ENCODE data around the gene PAQR5.
A peak's percentile ranks its signal among the peaks of the same experiment; 100 is the strongest.
"Not testable (repeated sequence)": the region's sequence is repeated elsewhere in the genome, so short reads cannot be mapped to it uniquely, and the experiment has no call there.

Gene PAQR5

DNA sequence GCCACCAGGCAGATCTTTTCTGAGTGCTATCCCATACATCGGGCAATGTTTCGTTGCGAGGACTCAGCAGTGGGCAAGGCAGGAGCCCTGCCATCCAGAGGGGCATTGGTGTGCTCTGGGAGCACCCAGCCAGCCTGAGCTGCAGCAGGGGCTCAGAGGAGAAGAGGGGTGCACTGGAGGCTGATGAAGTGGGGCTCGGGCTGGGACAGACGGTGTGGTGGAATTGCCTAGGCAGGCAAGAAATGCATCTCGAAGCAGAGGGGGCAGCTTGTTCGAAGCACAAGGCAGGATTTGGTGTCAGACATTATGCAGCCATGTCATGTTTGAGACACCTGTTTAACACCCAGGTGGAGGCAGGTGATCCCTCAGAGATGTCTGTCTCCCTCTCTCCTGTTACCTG, 19.3 kb downstream of the PAQR5 start:
- Mint-ChIP-seq H3K36me3 (ENCODE audit: low read depth) (no peaks in the 10 kb centered on the region), H3K4me3 (no peak overlapping the region), H3K27ac (no peak overlapping the region), H3K9me3 (no peaks in the 10 kb centered on the region), H3K27me3 (peaks cover 3% of the 10 kb centered on the region), H3K4me1 (peaks cover 18% of the 10 kb centered on the region)
- ATAC-seq (no peak), DNase-seq (no peak)

DNA sequence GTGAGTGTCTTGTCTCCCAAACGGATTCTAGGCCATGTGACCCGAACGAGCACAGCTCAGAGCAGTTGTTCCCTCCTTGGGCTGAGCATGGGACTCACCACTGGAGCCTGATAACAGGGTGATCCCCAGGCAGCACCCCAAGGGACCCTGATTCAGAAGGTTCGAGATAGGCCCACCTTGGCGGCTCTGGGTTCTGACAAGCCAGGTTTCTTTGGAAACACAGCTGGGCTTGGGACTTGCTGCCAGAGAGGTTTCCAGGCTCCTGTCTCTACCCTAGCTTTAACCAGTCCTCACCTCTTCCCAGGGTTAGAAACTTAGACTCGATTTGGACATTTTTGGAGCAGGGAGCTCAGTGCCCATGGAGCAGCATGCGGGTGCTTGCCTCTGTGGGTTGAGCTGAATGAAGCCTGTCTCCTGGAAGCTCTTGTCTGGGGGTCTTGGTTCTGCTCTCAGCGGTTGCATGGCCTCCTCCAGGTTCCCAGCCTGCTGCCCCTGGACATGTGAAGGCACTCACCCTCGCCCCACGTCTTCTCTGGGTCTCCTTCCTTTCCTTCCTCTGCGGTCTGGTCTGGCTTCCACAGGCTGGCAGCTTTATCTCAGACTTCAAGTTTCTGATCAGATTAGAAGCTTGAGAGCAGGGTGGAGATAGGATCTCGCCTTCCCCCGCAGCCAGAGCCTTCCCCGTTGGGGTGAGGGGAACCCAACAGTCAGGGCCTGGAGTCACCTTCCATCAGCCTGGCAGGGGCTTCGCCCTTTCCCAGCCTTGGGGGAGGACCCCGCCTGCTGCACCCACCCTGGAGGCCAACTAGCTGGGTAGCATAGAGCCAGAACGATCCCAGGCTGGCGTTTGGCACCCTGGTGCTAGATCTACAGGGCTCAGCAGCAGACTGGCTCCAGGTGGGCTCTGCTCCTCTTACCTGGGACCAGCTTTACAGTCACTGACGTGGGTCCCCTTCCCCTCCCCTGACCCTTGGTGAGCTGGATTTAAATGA, 21.0 kb downstream of the PAQR5 start:
- peaks cover 18% of the 10 kb centered on the region for H3K4me1 Mint-ChIP-seq
- no peak for DNase-seq
- no peak for ATAC-seq
- H3K4me3 Mint-ChIP-seq, result no peak overlapping the region
- no peaks in the 10 kb centered on the region for H3K36me3 Mint-ChIP-seq (ENCODE audit: low read depth)
- no peak overlapping the region for H3K27ac Mint-ChIP-seq
- H3K9me3 Mint-ChIP-seq, result no peaks in the 10 kb centered on the region
- peaks cover 8% of the 10 kb centered on the region for H3K27me3 Mint-ChIP-seq

DNA sequence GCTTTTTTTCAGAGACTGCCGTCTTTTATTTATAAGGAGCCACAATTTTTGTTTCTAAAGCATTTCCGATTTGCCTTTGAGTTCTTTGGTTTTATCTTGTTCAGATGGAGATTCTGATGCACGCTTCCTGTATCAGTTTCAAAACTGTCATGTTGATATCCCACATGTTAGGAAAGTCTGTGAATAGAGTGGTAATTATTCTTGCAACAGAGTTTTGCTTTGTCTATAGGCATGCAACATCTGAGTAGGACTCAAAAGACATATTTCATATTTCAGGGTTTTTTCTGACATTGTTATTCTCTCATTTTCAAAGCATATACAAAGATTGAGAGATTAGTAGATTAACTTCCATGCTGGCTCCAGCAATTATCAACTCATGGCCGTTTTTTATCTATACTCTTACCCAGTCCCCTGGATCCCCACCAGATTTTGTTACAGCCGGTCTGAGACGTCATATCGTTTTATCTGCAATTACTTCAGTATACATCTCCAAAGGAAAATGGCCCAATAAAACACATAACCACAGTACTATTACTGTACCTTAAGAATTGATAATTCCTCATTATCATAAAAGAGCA, 22.4 kb downstream of the PAQR5 start:
- peak; percentile 79 for ATAC-seq
- H3K27me3 Mint-ChIP-seq, result peaks cover 9% of the 10 kb centered on the region
- H3K36me3 Mint-ChIP-seq (ENCODE audit: low read depth), result no peaks in the 10 kb centered on the region
- DNase-seq, result no peak
- H3K4me1 Mint-ChIP-seq, result peaks cover 18% of the 10 kb centered on the region
- peak overlapping the region; percentile 9 for H3K4me3 Mint-ChIP-seq
- no peaks in the 10 kb centered on the region for H3K9me3 Mint-ChIP-seq
- H3K27ac Mint-ChIP-seq, result peak overlapping the region; percentile 70

- no peak overlapping the region for H3K27ac Mint-ChIP-seq
- H3K36me3 Mint-ChIP-seq (ENCODE audit: low read depth), result no peaks in the 10 kb centered on the region
- ATAC-seq, result no peak
- DNase-seq, result no peak
- peaks cover 9% of the 10 kb centered on the region for H3K27me3 Mint-ChIP-seq
- no peak overlapping the region for H3K4me3 Mint-ChIP-seq
- peaks cover 18% of the 10 kb centered on the region for H3K4me1 Mint-ChIP-seq
- H3K9me3 Mint-ChIP-seq, result no peaks in the 10 kb centered on the region
These were observed 25.2 kb downstream of the PAQR5 start for GRCh38 chr15:69323893-69324430.

DNA sequence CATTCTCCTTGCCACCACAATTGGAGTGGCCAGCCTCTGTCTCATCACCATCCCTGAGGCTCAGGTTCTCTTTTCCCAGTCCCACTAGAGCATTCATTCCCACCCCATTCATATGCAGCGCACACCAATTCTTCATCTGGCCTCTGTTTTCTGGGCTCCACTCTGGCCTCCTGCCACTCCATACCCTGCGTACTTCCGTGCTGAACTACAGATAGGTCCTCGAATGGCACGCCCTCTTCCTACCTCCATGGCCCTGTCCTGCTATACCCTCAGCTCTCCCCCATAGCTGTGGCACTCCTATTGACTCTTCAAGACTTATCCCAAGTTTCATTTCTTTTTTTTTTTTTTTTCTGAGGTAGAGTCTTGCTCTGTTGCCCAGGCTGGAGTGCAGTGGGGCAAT, 25.9 kb downstream of the PAQR5 start:
- H3K4me3 Mint-ChIP-seq, result no peak overlapping the region
- peaks cover 9% of the 10 kb centered on the region for H3K27me3 Mint-ChIP-seq
- no peaks in the 10 kb centered on the region for H3K36me3 Mint-ChIP-seq (ENCODE audit: low read depth)
- no peak for DNase-seq
- H3K9me3 Mint-ChIP-seq, result no peaks in the 10 kb centered on the region
- no peak overlapping the region for H3K27ac Mint-ChIP-seq
- ATAC-seq, result no peak
- peaks cover 17% of the 10 kb centered on the region for H3K4me1 Mint-ChIP-seq

- Mint-ChIP-seq H3K36me3 (ENCODE audit: low read depth) (no peaks in the 10 kb centered on the region), H3K4me3 (no peak overlapping the region), H3K4me1 (peaks cover 10% of the 10 kb centered on the region), H3K27ac (no peak overlapping the region), H3K9me3 (no peaks in the 10 kb centered on the region), H3K27me3 (peaks cover 9% of the 10 kb centered on the region)
- DNase-seq (no peak), ATAC-seq (no peak)
These were observed 26.8 kb downstream of the PAQR5 start for GRCh38 chr15:69325456-69325971.

DNA sequence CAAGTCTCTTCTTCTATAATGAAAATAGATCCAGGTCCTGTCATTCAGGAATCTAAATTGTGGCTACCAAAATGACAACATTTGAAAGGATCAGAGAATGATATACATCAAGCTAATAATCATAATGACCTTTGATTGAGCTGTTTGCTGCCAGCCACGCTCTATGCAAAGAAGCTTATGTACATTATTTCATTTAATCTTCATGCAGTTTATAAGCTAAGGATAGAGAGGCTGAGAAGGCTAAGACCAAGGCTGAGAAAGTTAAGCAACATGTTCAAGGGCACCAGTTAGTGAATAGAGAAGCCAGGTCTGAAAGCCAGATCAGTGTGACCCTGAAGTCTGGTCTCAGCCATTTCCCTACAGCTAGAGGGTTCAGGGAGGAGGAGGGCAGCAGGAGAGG, 29.4 kb downstream of the PAQR5 start:
- H3K27me3 Mint-ChIP-seq, result peaks cover 12% of the 10 kb centered on the region
- ATAC-seq (no peak), DNase-seq (no peak)
- H3K4me1 Mint-ChIP-seq, result no peaks in the 10 kb centered on the region
- H3K4me3 Mint-ChIP-seq, result no peak overlapping the region
- H3K27ac Mint-ChIP-seq, result no peak overlapping the region
- no peaks in the 10 kb centered on the region for H3K36me3 Mint-ChIP-seq (ENCODE audit: low read depth)
- H3K9me3 Mint-ChIP-seq, result no peaks in the 10 kb centered on the region

DNA sequence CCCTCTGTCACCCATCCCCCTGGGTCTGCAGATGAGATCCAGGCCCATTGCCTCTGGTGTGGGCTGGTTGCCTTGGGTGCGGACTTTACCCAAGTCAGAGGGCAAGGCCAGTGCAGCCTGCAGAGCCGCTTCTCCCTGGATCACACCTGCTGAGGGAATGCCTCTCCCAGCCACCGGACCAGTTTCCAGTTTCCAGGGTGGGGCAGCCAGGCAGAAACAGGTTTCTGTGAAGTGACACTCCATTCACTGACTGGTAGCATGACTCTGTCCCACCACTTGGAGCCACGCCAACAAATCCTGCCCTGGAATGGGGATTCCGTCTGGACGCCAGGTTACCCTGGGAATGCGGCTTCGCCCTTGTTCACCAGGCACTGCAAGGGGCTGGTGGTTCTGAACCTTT, 30.0 kb downstream of the PAQR5 start:
- no peak overlapping the region for H3K4me3 Mint-ChIP-seq
- no peak overlapping the region for H3K27ac Mint-ChIP-seq
- peaks cover 16% of the 10 kb centered on the region for H3K27me3 Mint-ChIP-seq
- H3K9me3 Mint-ChIP-seq, result no peaks in the 10 kb centered on the region
- ATAC-seq (no peak), DNase-seq (no peak)
- H3K36me3 Mint-ChIP-seq (ENCODE audit: low read depth), result no peaks in the 10 kb centered on the region
- no peaks in the 10 kb centered on the region for H3K4me1 Mint-ChIP-seq

DNA sequence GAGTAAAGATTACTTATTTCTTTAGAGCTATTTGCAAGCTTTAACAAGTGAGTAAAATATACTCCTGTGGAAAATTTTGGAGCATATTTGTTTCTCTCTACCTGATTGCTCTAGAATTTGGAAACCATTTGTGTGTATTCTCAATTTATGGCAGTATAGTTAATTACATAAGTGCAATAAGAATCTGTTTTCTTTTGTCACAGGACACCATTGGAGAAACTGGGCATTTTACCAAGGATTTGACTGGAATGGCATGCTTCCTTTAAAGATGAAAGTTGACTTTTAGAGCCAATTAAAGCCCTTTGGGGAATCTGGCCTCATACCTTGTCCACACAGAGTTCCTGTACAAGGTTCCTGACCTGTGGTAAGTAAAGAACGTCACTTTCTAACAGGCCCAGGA, 38.4 kb downstream of the PAQR5 start:
- no peak for ATAC-seq
- peaks cover 5% of the 10 kb centered on the region for H3K27me3 Mint-ChIP-seq
- DNase-seq, result no peak
- no peaks in the 10 kb centered on the region for H3K9me3 Mint-ChIP-seq
- H3K27ac Mint-ChIP-seq, result no peak overlapping the region
- no peaks in the 10 kb centered on the region for H3K4me1 Mint-ChIP-seq
- no peaks in the 10 kb centered on the region for H3K36me3 Mint-ChIP-seq (ENCODE audit: low read depth)
- H3K4me3 Mint-ChIP-seq, result no peak overlapping the region

GRCh38 chr15:69338535-69339213, 40.0 kb downstream of the PAQR5 start:
- DNase-seq (no peak), ATAC-seq (no peak)
- no peaks in the 10 kb centered on the region for H3K4me1 Mint-ChIP-seq
- peaks cover 2% of the 10 kb centered on the region for H3K27me3 Mint-ChIP-seq
- H3K36me3 Mint-ChIP-seq (ENCODE audit: low read depth), result no peaks in the 10 kb centered on the region
- H3K4me3 Mint-ChIP-seq, result no peak overlapping the region
- no peaks in the 10 kb centered on the region for H3K9me3 Mint-ChIP-seq
- no peak overlapping the region for H3K27ac Mint-ChIP-seq

GRCh38 chr15:69339214-69339543, 40.5 kb downstream of the PAQR5 start:
- H3K36me3 Mint-ChIP-seq (ENCODE audit: low read depth); H3K27me3 Mint-ChIP-seq; H3K4me1 Mint-ChIP-seq; H3K9me3 Mint-ChIP-seq; H3K27ac Mint-ChIP-seq; DNase-seq; H3K4me3 Mint-ChIP-seq; ATAC-seq: not testable (repeated sequence)

- peaks cover 1% of the 10 kb centered on the region for H3K27me3 Mint-ChIP-seq
- H3K4me3 Mint-ChIP-seq, result no peak overlapping the region
- ATAC-seq (no peak), DNase-seq (no peak)
- H3K9me3 Mint-ChIP-seq, result no peaks in the 10 kb centered on the region
- H3K36me3 Mint-ChIP-seq (ENCODE audit: low read depth), result no peaks in the 10 kb centered on the region
- H3K27ac Mint-ChIP-seq, result no peak overlapping the region
- no peaks in the 10 kb centered on the region for H3K4me1 Mint-ChIP-seq
These were observed 41.7 kb downstream of the PAQR5 start for GRCh38 chr15:69340243-69340900.

DNA sequence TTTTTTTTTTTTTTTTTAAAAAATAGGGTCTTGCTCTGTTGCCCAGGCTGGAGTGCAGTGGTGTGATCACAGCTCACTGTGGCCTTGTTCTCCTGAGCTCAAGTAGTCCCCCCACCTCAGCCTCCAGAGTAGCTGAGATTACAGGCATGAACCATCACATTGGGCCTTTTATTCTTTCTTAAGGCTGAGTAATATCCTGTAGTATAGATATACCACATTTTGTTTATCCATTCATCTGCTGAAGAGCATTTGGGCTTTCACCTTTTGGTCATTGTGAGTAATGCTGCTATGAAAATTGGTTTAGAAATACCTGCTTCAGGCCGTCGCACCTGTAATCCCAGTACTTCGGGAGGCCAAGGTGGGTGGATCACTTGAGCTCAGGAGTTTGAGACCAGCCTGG, 42.6 kb downstream of the PAQR5 start:
- Mint-ChIP-seq H3K27ac (no peak overlapping the region), H3K36me3 (ENCODE audit: low read depth) (no peaks in the 10 kb centered on the region), H3K4me1 (no peaks in the 10 kb centered on the region), H3K4me3 (no peak overlapping the region), H3K27me3 (peaks cover 1% of the 10 kb centered on the region), H3K9me3 (no peaks in the 10 kb centered on the region)
- DNase-seq (no peak), ATAC-seq (no peak)

DNA sequence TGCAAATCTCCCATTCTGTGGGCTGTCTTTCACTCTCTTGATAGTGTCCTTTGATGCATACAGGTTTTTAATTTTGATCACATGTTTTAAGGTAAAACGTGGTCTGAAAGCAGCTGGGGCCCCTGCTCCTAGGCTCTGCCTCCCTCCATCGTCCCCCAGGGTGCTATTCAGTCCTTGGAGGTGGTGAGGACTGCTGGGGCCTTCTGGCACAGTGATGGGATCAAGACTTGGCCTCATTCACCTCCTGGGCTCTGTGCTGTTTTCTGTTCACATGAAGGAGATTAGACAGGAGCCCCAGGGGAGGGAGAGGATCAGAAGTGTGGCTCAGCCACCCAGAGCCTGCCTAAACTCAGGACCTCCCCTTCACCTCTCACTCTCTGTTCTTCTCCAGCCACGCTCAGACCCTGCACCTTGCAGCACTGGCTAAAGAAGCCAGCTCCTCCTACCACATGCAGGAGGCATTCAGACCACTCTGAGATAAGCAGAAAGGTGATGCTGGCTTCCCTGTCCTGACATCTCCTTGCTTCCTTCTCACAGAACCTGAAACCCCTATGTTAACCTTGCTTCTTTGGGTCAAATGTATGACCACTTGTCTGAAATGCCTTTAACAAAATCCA, 43.9 kb downstream of the PAQR5 start:
- no peak for DNase-seq
- H3K36me3 Mint-ChIP-seq (ENCODE audit: low read depth), result no peaks in the 10 kb centered on the region
- H3K4me3 Mint-ChIP-seq, result no peak overlapping the region
- H3K27ac Mint-ChIP-seq, result no peak overlapping the region
- H3K9me3 Mint-ChIP-seq, result no peaks in the 10 kb centered on the region
- H3K27me3 Mint-ChIP-seq, result peaks cover 1% of the 10 kb centered on the region
- ATAC-seq, result no peak
- H3K4me1 Mint-ChIP-seq, result no peaks in the 10 kb centered on the region

All from activated naive CD8-positive, alpha-beta T cell treated with anti-CD3 and anti-CD28 coated beads, Interleukin-2, amount 50 U/mL, for 24 hours (primary cell).